Measurements from ENCODE around the gene S100A2.

GRCh38 chr1:153563483-153563901, 2.2 kb downstream of the S100A2 start:
- no peak for TF ChIP-seq RBBP5 (IDR thresholded peaks at IDR 0.05; ENCODE audit: borderline replicate concordance, low read depth, low read length)
- TF ChIP-seq CTCF (IDR thresholded peaks at IDR 0.05; ENCODE audit: control extremely low read depth in 1 of 3, insufficient read depth in 1 of 3, low read depth in 1 of 3, low read length in 3 of 3), result no peak
- TF ChIP-seq NRF1 (IDR thresholded peaks at IDR 0.05; ENCODE audit: low read depth, low read length), result no peak
- no peak for TF ChIP-seq ZNF274 (IDR thresholded peaks at IDR 0.05; ENCODE audit: borderline replicate concordance, extremely low read depth, low read length)
- TF ChIP-seq KDM1A (IDR thresholded peaks at IDR 0.05; ENCODE audit: borderline replicate concordance, low read length), result no peak
